Immature natural killer cell (primary cell): ENCODE data around the gene CHRDL1. TPM values are rescaled to one million over a fixed set of nuclear protein-coding genes. Genes with fewer than 3 reads are reported as not detected.
"Not testable (repeated sequence)": the region's sequence is repeated elsewhere in the genome, so short reads cannot be mapped to it uniquely, and the experiment has no call there.

Experiments used
- DNase-seq, 3 donors: peaks; one replicate each; pipeline ENCODE4 v3.0.0; 2022; ENCODE audit warnings: mixed read lengths in 1 of 3
- H3K27ac Mint-ChIP-seq, 6 donors: one replicate each; pipeline ENCODE4 v1.8.0; 2020; ENCODE audit warnings: mixed read lengths in 6 of 6, mild to moderate bottlenecking in 5 of 6, inconsistent platforms in 4 of 6, moderate library complexity in 3 of 6
- H3K27me3 Mint-ChIP-seq, 3 donors: one replicate each; pipeline ENCODE4 v1.8.0; 2020 to 2021; ENCODE audit warnings: low read depth in 3 of 3, mild to moderate bottlenecking in 3 of 3, mixed read lengths in 3 of 3, moderate library complexity in 3 of 3, inconsistent platforms in 1 of 3
- H3K36me3 Mint-ChIP-seq, 3 donors: one replicate each; pipeline ENCODE4 v1.8.0; 2020; ENCODE audit warnings: mixed read lengths in 3 of 3, inconsistent platforms in 2 of 3, mild to moderate bottlenecking in 2 of 3
- H3K4me1 Mint-ChIP-seq, 2 donors: one replicate each; pipeline ENCODE4 v1.8.0; 2020; ENCODE audit warnings: inconsistent platforms in 2 of 2, mild to moderate bottlenecking in 2 of 2, mixed read lengths in 2 of 2, moderate library complexity in 1 of 2
- H3K4me3 Mint-ChIP-seq, 5 donors: one replicate each; pipeline ENCODE4 v1.8.0; 2020; ENCODE audit warnings: mild to moderate bottlenecking in 5 of 5, mixed read lengths in 5 of 5, inconsistent platforms in 3 of 5, moderate library complexity in 3 of 5
- H3K9me3 Mint-ChIP-seq, 6 donors: one replicate each; pipeline ENCODE4 v1.8.0; 2020; ENCODE audit warnings: mild to moderate bottlenecking in 6 of 6, mixed read lengths in 6 of 6, inconsistent platforms in 4 of 6, moderate library complexity in 3 of 6
- polyA plus RNA-seq, 3 donors: library from polyadenylated mRNA; unstranded; fragments of 300-500 nt; fragmentation: Illumina TruSeq; gene quantifications; one replicate each; pipeline ENCODE4 v1.2.3, GENCODE V29; 2021

Gene CHRDL1
- polyA plus RNA-seq, 3 donors from 2014 or later, result not detected

DNA sequence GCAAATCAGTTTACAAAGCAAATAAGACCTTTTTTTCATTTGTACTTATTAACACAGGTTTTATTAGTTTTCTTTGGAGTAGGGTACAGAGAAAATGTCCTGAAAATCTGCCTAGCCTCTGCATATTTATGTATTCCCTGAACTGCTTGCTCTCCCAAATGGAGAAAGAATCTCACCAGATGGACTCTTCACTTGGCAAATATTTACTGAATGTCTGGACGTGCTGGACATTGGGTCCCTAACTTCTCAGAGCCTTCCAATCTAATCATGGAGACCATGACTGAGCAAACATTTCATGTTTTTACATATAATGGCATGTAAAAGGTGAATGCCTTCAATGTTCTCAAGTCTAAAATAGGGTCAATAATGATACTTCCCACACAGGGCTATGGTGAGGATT lies 126.0 kb downstream of the CHRDL1 start:
- Mint-ChIP-seq H3K27ac (no peak overlapping the region), H3K36me3 (no peaks in the 10 kb centered on the region), H3K4me3 (no peak overlapping the region), H3K4me1 (no peaks in the 10 kb centered on the region), H3K27me3 (peaks cover 0 to 12% (median 0%) of the 10 kb centered on the region in 3 donors), H3K9me3 (peaks cover 0 to 2% (median 0%) of the 10 kb centered on the region in 6 donors)
- no peak for DNase-seq

DNA sequence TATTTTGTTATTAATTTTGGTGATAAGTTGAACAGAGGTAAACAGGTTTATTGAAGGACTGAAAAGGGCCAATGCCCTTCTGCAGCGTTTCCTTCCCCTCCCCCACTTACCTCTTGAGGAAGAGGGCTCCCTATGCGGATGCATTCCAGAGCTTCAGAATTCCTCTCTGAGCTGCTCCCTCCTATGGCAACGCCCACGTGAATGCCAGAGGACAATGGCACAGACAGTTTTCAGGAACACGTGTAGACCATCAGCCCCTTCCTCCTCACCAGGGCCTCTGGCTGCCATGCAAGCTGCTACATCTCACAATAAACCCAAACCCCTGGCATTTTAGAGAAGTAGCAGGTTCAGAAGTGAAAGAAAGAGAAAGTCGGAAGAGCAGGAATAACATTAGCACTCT lies 127.9 kb downstream of the CHRDL1 start:
- Mint-ChIP-seq H3K4me1 (no peaks in the 10 kb centered on the region), H3K27me3 (peaks cover 0 to 12% (median 0%) of the 10 kb centered on the region in 3 donors), H3K36me3 (no peaks in the 10 kb centered on the region), H3K27ac (no peak overlapping the region), H3K9me3 (peaks cover 0 to 2% (median 0%) of the 10 kb centered on the region in 6 donors), H3K4me3 (no peak overlapping the region)
- DNase-seq, result no peak

DNA sequence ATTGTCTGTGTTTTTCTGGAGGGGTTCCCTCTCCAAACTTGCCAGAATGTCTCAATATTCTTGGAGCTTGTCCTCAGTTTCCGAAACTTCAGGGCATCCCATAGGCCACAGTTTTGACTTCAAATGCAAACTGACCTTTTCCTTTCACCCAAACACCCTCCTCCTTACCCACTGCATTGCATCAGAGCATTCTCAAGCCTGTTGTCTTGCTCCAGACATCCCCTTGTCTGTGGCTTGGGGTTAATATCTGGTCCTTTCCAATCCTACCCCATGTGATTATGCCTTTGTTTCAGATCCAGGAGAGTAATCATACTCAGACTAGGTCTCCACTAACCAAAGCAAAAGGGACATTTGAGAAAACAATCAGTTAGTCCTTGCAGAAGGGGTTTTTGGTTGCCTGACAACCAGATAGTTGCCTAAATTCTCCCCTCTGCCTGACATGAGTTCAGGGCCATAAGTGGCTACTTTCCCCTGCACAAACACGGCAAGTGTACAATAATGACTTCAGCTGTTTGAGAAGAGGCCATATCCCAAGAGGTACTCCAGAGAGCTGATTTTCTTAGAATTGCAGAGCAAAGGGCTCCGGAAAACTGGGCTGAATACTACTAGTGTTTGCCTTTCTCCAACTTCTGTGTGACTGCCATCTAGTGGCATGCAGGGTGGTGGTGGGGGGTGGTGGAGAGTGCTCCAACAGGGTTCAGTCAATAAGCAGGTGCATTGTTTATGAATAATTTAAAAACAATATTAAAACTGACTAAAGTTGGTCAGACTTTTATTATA lies 130.2 kb downstream of the CHRDL1 start:
- Mint-ChIP-seq H3K9me3 (peaks cover 0 to 2% (median 0%) of the 10 kb centered on the region in 6 donors), H3K36me3 (no peaks in the 10 kb centered on the region), H3K4me1 (no peaks in the 10 kb centered on the region), H3K27ac (no peak overlapping the region), H3K27me3 (peaks cover 0 to 10% (median 0%) of the 10 kb centered on the region in 3 donors), H3K4me3 (no peak overlapping the region)
- no peak for DNase-seq

DNA sequence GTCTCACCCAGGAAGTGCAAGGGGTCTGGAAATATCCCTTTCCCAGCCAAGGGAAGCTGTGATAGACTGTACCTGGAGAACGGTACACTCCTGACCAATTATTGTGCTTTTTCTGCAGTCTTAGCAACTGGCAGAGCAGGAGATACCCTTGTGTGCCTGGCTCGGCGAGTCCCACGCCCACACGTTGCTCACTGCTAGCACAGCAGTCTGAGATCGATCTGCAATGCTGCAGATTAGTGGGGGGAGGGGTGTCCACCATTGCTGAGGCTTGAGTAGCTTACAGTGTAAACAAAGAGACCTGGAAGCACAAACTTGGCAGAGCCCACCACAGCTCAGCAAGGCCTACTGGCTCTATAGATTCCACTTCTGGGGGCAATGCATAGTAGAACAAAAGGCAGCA lies 138.5 kb downstream of the CHRDL1 start:
- no peak for DNase-seq

DNA sequence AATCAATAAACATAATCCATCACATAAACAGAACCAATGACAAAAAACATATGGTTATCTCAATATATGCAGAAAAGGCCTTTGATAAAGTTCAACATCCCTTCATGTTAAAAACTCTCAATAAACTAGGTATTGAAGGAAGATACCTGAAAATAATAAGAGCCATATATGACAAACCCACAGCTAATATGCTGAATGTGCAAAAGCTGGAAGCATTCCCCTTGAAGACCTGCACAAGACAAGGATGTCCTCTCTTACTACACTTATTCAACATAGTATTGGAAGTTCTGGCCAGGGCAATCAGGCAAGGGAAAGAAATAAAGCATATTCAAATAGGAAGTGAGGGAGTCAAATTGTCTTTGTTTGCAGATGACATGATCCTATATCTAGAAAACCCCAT lies 141.3 kb downstream of the CHRDL1 start:
- H3K27me3 Mint-ChIP-seq, H3K9me3 Mint-ChIP-seq, DNase-seq, H3K36me3 Mint-ChIP-seq, H3K27ac Mint-ChIP-seq, H3K4me3 Mint-ChIP-seq, H3K4me1 Mint-ChIP-seq: not testable (repeated sequence)

More for the DNA sequence above, 138.5 kb downstream of the CHRDL1 start:
- Mint-ChIP-seq H3K4me3 (no peak overlapping the region), H3K9me3 (peaks cover 0 to 2% (median 0%) of the 10 kb centered on the region in 6 donors), H3K4me1 (no peaks in the 10 kb centered on the region), H3K27me3 (peaks cover 2 to 10% (median 3%) of the 10 kb centered on the region in 3 donors), H3K27ac (no peak overlapping the region), H3K36me3 (no peaks in the 10 kb centered on the region)

DNA sequence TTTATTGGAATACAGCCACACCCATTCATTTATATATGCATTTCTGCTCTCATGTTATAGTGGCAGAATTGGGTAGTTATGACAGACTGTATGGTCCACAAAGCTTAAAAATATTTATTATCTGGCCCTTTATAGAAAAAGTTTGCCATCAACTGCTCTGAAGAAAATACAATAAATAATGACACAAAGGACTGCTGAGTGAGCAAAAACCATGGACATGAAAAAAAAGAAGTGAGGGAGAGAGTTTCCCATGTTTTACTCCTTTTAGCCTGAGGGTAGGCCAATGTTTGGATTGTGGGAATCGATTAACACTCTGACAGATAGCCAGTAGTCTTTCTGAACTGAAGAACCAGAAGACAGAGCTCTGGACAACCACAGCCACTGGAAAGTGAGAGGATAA lies 149.2 kb downstream of the CHRDL1 start:
- Mint-ChIP-seq H3K27me3 (peaks cover 0 to 5% (median 2%) of the 10 kb centered on the region in 3 donors), H3K4me1 (no peaks in the 10 kb centered on the region), H3K9me3 (peaks cover 0 to 2% (median 0%) of the 10 kb centered on the region in 6 donors), H3K27ac (no peak overlapping the region), H3K36me3 (no peaks in the 10 kb centered on the region), H3K4me3 (no peak overlapping the region)
- DNase-seq, result no peak
